Sigmoid colon (tissue), 4 donors: ENCODE measurements around the gene SIGLECL1.

ENCODE experiments used
- EP300 ChIP-seq, 4 donors: sonication (generic); formaldehyde crosslinking; IDR thresholded peaks; one replicate each; pipeline ENCODE4 v1.6.1; 2017; ENCODE audit warnings: antibody characterized with exemption in 4 of 4
- POLR2A ChIP-seq, 2 donors: fragments of 450-650 bp; IDR thresholded peaks; one replicate each; pipeline ENCODE4 v1.6.1; 2016; ENCODE audit warnings: antibody characterized with exemption in 2 of 2, mild to moderate bottlenecking in 2 of 2, moderate library complexity in 2 of 2
- POLR2AphosphoS5 ChIP-seq, 4 donors: sonication (generic); formaldehyde crosslinking; IDR thresholded peaks; one replicate each; pipeline ENCODE4 v1.6.1; 2017; ENCODE audit warnings: antibody characterized with exemption in 4 of 4
- TF ChIP-seq, protein P1 (sequence below), 4 experiments: fragments of 450-650 bp in 3 of 4; fragments of 200-600 bp in 1 of 4; IDR thresholded peaks; one replicate each; pipeline ENCODE4 v1.5.1; 2016 to 2019; ENCODE audit warnings: antibody characterized with exemption in 4 of 4, mild to moderate bottlenecking in 3 of 4, moderate library complexity in 2 of 4

DNA sequence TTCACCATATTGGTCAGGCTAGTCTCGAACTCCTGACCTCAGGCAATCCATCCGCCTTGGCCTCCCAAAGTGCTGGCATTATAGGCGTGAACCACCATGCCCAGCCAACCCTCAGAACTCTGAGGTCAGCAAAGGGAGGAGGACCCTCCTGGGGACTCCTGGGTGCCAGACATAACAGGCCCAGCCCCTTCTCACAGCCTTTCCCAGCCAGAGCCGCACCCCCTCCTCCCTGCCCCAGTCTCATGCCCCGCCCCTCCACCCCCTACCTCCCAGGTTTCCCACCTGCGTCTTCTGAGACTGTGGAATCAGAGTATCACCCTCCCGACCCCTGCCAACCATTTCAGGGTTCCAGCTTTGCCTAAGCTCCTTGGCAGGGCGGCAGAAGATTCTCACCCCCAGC lies 65.8 kb downstream of the SIGLECL1 start:
- TF ChIP-seq POLR2AphosphoS5 (IDR thresholded peaks at IDR 0.05) (no peak), EP300 (IDR thresholded peaks at IDR 0.05) (no peak), POLR2A (IDR thresholded peaks at IDR 0.05) (no peak)
- TF ChIP-seq, protein P1, sequence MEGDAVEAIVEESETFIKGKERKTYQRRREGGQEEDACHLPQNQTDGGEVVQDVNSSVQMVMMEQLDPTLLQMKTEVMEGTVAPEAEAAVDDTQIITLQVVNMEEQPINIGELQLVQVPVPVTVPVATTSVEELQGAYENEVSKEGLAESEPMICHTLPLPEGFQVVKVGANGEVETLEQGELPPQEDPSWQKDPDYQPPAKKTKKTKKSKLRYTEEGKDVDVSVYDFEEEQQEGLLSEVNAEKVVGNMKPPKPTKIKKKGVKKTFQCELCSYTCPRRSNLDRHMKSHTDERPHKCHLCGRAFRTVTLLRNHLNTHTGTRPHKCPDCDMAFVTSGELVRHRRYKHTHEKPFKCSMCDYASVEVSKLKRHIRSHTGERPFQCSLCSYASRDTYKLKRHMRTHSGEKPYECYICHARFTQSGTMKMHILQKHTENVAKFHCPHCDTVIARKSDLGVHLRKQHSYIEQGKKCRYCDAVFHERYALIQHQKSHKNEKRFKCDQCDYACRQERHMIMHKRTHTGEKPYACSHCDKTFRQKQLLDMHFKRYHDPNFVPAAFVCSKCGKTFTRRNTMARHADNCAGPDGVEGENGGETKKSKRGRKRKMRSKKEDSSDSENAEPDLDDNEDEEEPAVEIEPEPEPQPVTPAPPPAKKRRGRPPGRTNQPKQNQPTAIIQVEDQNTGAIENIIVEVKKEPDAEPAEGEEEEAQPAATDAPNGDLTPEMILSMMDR (IDR thresholded peaks at IDR 0.05), result no peak
